Upper lobe of left lung (tissue), 4 donors: ENCODE data around the gene RIN3.

ENCODE experiments used
- CTCF ChIP-seq, 6 experiments: fragments of 450-650 bp in 4 of 6; fragments of 200-600 bp in 2 of 6; sonication (generic) in 2 of 6; IDR thresholded peaks; one replicate each; pipeline ENCODE4 v1.5.1; 2016 to 2019; ENCODE audit warnings: antibody characterized with exemption in 6 of 6
- EP300 ChIP-seq, 4 donors: sonication (generic); formaldehyde crosslinking; IDR thresholded peaks; one replicate each; pipeline ENCODE4 v1.5.1; 2017; ENCODE audit warnings: antibody characterized with exemption in 4 of 4, control low read depth in 2 of 4
- POLR2A ChIP-seq, 4 donors: fragments of 450-650 bp; IDR thresholded peaks; one replicate each; pipeline ENCODE4 v1.5.1; 2016 to 2017; ENCODE audit warnings: antibody characterized with exemption in 4 of 4, mild to moderate bottlenecking in 2 of 4
- POLR2AphosphoS5 ChIP-seq, 2 donors: sonication (generic); formaldehyde crosslinking; IDR thresholded peaks; one replicate each; pipeline ENCODE4 v1.5.1; 2017; ENCODE audit warnings: antibody characterized with exemption in 2 of 2

- TF ChIP-seq CTCF (IDR thresholded peaks at IDR 0.05) (no peak), POLR2A (IDR thresholded peaks at IDR 0.05) (no peak), POLR2AphosphoS5 (IDR thresholded peaks at IDR 0.05) (no peak), EP300 (IDR thresholded peaks at IDR 0.05) (no peak)
These were observed 149.5 kb downstream of the RIN3 start for GRCh38 chr14:92663049-92663448.
